ENCODE results near the gene AGAP1.

AGAP1 gene

DNA sequence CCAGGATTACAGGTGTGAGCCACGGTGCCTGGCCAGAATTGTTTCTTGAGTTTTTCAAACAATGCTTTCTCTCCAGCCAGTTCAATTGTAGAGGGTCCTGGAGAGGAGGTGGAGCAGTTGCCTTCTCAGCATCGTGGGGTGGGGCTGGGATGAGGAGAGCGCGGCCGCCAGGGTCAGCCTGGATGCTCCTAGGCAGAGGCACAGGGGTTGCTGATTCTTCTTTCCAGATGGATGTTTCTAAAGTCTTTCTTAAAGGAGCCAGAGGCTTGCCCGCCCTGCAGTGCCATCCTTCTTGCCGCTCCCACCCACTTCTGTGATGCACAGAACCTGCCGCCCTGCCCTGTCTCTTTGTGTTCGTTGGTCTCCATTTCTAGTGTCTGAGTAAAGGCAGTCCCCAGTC, 61.1 kb downstream of the AGAP1 start:
- DNase-seq (ENCODE audit: low read depth): no peak
- H3K4me3 ChIP-seq (ENCODE audit: low read depth, low read length): no peak overlapping the region
- TF ChIP-seq, protein P1, sequence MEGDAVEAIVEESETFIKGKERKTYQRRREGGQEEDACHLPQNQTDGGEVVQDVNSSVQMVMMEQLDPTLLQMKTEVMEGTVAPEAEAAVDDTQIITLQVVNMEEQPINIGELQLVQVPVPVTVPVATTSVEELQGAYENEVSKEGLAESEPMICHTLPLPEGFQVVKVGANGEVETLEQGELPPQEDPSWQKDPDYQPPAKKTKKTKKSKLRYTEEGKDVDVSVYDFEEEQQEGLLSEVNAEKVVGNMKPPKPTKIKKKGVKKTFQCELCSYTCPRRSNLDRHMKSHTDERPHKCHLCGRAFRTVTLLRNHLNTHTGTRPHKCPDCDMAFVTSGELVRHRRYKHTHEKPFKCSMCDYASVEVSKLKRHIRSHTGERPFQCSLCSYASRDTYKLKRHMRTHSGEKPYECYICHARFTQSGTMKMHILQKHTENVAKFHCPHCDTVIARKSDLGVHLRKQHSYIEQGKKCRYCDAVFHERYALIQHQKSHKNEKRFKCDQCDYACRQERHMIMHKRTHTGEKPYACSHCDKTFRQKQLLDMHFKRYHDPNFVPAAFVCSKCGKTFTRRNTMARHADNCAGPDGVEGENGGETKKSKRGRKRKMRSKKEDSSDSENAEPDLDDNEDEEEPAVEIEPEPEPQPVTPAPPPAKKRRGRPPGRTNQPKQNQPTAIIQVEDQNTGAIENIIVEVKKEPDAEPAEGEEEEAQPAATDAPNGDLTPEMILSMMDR (IDR thresholded peaks at IDR 0.05; ENCODE audit: insufficient read depth, low read depth, low read length, missing control alignments): no peak

DNA sequence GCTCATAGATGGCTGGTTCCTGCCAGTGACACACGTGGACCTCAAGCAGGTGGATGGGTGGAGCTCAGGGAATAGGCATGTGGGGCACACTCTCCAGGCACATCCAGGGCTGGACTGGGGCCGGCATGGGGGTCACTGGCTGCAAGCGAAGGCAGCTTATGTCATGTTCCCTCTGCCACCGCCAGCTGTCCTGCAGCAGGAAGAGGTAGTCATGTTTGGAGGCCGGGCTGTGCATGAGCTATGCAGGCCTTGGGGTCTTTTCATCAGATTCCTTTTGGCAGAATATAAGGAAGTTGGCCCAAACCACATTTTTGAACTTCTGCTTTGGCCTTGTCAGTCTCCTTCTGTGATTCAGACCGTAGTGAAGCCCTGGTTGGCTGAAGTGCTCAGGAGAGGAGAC, 61.5 kb downstream of the AGAP1 start:
- H3K4me3 ChIP-seq (ENCODE audit: low read depth, low read length): no peak overlapping the region
- DNase-seq (ENCODE audit: low read depth): no peak
- TF ChIP-seq, protein P1 (IDR thresholded peaks at IDR 0.05; ENCODE audit: insufficient read depth, low read depth, low read length, missing control alignments): no peak

DNA sequence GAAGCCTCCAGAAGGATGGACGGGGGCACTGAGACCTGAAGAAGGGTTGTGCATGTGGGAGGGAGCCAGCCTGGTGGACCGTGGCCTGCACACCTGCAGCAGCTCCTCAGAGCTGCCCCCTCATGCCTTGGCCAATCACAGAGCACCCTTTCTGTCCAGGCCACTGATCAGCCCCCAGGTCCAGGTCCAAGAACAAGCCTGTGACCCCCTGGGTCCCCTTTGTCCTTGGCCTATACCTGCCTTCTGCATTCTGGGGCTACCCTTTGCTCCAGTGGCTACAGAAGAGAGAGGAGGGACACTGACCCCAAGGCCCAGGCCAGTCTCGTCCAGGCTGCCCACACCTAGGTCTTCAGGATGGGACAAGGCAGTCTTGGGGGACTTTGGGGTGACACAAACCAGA, 62.2 kb downstream of the AGAP1 start:
- no peak for DNase-seq (ENCODE audit: low read depth)
- H3K4me3 ChIP-seq (ENCODE audit: low read depth, low read length): no peak overlapping the region
- TF ChIP-seq, protein P1 (IDR thresholded peaks at IDR 0.05; ENCODE audit: insufficient read depth, low read depth, low read length, missing control alignments): no peak

DNA sequence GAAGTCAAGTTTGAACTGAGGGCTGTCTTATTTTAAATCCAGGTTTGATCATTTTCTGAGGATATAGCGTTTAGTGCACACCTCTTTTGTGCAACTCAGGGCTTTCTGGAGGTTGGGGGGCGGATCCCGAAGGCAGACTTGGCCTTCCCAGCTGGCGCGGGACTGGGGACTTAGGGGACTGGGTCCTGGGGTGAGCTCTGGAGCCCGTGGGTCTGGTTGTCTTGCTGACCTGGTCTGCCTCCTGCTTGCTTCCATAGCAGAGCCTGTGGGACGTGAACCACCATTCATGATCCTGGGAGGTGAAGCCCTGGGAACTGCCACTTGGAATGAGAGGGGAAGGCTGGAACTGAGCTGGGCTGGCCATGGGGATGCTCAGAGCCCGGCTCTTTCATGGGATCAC, 63.1 kb downstream of the AGAP1 start:
- TF ChIP-seq, protein P1 (IDR thresholded peaks at IDR 0.05; ENCODE audit: insufficient read depth, low read depth, low read length, missing control alignments): no peak
- no peak for DNase-seq (ENCODE audit: low read depth)
- H3K4me3 ChIP-seq (ENCODE audit: low read depth, low read length): no peak overlapping the region

DNA sequence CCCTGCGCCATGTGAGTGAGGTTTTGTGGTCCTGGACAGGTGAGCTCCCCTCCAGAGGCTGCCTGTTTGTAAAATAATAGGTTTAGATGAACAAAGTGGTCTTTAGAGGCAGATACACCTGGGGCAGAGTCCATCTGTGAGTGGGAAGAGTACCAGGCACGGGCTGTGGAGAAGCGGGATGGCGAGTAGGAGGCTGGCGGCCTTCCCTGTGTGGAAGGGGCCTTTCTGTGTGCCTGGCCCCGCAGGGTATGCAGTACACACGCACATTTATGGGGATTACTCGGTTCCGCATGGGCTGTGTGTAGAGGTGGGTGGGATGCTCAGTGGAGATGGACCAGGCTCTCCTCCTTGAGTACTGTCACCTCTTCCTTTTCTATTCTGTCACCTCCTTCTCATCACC, 64.1 kb downstream of the AGAP1 start:
- no peak overlapping the region for H3K4me3 ChIP-seq (ENCODE audit: low read depth, low read length)
- DNase-seq (ENCODE audit: low read depth): no peak
- TF ChIP-seq, protein P1 (IDR thresholded peaks at IDR 0.05; ENCODE audit: insufficient read depth, low read depth, low read length, missing control alignments): no peak

DNA sequence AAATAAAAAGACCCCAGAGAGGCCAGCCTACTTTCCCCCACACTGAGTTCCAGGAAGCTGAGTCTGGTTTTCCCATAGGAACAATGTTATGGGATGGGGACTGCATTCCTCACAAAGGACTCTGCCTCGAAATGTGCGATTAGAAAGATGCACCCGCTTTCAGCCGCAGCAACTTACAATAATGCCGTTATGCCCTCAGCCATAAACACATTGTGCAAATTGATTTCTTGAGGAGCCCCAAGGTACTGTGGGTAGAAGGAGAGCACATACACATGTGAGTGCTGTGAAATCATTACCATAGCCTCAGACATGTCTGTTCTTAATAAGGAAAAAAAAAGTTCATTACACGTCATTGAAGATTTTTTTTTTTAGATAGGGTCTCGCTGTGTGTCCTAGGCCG, 64.7 kb downstream of the AGAP1 start:
- no peak overlapping the region for H3K4me3 ChIP-seq (ENCODE audit: low read depth, low read length)
- TF ChIP-seq, protein P1 (IDR thresholded peaks at IDR 0.05; ENCODE audit: insufficient read depth, low read depth, low read length, missing control alignments): no peak
- no peak for DNase-seq (ENCODE audit: low read depth)

DNA sequence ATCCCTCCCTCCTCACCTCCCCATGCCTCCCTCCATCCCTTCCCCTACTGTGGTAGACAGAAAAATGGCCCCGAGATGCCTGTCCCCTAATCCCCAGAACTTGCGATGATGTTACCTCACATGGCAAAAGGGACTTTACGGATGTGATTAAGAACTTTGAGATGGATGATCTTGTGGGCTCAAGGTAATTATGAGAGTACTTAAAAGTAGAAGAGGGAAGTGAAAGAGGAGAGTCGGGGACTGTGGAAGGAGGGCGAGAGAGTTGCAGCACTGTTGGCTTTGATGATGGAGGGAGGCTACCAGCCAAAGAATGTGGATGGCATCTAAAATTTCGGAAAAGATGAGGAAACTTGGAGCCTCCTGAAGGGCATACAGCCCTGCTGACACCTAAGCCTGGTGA, 66.5 kb downstream of the AGAP1 start:
- DNase-seq (ENCODE audit: low read depth): no peak

More for the DNA sequence above, 66.5 kb downstream of the AGAP1 start:
- TF ChIP-seq, protein P1 (IDR thresholded peaks at IDR 0.05; ENCODE audit: insufficient read depth, low read depth, low read length, missing control alignments): no peak
- H3K4me3 ChIP-seq (ENCODE audit: low read depth, low read length): no peak overlapping the region

Measured in GM12865 (cell line).